Epithelial cell of esophagus (primary cell): ENCODE data around the gene SMAP2.
A peak's percentile ranks its signal among the peaks of the same experiment; 100 is the strongest.

ENCODE experiments used
- DNase-seq: peaks from one replicate; pipeline ENCODE4 v3.0.0; 2010; ENCODE audit warnings: low read depth
- H3K4me3 ChIP-seq: 2 replicates; pipeline ENCODE4 v1.5.1; 2011; ENCODE audit warnings: mild to moderate bottlenecking, low read length, control low read depth
- TF ChIP-seq, protein P1 (sequence below): IDR thresholded peaks from 2 replicates; pipeline ENCODE4 v1.5.1; 2011; ENCODE audit warnings: low read depth, mild to moderate bottlenecking, low read length, control low read depth, inconsistent platforms; ENCODE audit not compliant: insufficient read depth; ENCODE audit errors: missing control alignments

The SMAP2 gene

DNA sequence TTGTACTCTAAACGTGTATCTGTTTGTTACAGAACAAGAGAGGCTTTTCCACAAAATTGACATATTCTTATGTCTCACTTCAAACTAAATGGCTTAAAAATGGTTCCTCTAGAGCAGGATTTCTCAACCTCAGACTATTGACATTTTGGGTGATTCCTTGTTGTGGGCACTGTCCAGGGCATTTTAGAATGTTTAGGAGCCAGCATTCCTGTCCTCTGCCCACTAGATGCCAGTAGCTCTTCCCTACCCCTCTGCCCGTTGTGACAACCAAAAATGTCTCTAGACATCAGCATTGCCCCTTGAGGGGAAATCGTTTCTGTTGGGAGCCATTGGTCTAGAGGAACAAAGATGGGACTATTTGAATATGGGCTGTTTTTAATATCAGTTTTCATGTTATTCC lies 17.3 kb downstream of the SMAP2 start:
- TF ChIP-seq, protein P1, sequence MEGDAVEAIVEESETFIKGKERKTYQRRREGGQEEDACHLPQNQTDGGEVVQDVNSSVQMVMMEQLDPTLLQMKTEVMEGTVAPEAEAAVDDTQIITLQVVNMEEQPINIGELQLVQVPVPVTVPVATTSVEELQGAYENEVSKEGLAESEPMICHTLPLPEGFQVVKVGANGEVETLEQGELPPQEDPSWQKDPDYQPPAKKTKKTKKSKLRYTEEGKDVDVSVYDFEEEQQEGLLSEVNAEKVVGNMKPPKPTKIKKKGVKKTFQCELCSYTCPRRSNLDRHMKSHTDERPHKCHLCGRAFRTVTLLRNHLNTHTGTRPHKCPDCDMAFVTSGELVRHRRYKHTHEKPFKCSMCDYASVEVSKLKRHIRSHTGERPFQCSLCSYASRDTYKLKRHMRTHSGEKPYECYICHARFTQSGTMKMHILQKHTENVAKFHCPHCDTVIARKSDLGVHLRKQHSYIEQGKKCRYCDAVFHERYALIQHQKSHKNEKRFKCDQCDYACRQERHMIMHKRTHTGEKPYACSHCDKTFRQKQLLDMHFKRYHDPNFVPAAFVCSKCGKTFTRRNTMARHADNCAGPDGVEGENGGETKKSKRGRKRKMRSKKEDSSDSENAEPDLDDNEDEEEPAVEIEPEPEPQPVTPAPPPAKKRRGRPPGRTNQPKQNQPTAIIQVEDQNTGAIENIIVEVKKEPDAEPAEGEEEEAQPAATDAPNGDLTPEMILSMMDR = no peak
- DNase-seq = no peak
- no peak overlapping the region for H3K4me3 ChIP-seq

DNA sequence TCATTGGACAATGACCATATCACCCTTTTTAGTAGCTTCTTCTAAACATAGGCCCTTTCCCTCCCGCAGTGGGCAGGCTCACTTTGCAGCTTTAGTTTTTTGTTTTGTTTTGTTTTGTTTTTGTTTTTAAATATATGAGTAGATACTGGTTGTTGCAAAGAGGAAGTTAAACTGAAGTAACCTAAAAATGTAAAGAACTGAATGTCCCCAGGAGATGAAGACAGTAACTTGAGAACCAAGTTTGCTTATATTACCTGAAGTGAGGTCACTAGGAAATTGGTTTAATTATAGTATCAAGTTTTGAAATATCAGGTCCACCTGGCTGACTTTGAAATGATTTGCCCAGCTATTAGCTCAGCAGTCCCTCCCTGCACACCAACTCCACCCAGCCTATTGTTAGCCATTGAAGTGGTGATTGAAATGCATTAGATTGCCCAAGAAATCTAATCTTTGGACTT lies 18.2 kb downstream of the SMAP2 start:
- TF ChIP-seq, protein P1 = no peak
- peak; percentile 79 for DNase-seq
- no peak overlapping the region for H3K4me3 ChIP-seq

GRCh38 chr1:40392221-40392620 lies 18.7 kb downstream of the SMAP2 start:
- TF ChIP-seq, protein P1 = no peak
- H3K4me3 ChIP-seq = no peak overlapping the region
- DNase-seq = peak; percentile 73

- DNase-seq = no peak
- TF ChIP-seq, protein P1 = no peak
- no peak overlapping the region for H3K4me3 ChIP-seq
Observed at GRCh38 chr1:40393173-40393572, 19.6 kb downstream of the SMAP2 start.

- DNase-seq = no peak
Observed at GRCh38 chr1:40394491-40395172, 21.1 kb downstream of the SMAP2 start.

DNA sequence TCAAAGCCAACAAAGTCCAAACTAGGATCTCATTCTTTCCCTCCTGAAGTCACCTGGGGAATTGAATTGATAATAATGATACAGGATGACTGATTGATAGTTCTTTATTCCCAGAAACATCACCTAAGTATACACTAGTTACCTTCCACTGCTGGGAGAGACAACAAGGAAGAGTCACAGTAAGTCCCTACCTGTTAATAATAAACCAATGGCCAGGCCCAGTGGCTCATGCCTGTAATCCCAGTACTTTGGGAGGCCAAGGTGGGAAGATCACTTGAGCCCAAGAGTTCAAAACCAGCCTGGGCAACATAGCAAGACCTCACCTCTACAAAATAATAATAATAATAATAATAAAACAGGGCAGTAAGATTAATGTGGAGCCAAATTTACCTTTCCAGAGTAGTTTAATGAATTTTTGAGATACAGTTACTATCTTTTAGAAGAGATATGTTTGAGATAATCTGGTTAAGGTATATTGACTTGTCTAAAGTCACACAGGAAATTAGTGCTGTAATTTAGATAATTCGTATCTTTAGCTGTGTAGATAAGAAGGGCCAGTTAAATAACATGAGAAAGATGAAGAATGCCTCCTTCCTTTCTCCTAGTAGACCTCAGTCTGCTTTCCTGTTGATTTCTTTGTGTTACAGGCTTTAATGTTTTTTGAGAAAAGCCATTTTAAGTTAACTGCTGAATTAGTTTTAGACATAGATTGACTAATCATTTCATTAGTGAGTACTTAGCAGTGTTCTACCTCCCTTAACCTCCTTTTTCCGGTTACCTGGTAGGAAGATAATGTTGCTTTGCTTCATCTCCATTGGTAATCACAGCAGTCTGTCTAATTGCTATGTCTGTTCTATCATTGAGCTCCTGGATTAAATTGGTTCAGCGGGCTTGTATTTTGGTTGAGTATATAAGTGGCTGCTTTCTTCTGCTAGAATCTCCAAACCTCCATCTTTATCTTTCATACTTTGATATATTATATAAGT lies 22.0 kb downstream of the SMAP2 start:
- no peak for DNase-seq
- TF ChIP-seq, protein P1 = no peak
- no peak overlapping the region for H3K4me3 ChIP-seq

More at GRCh38 chr1:40394491-40395172, 21.1 kb downstream of the SMAP2 start:
- H3K4me3 ChIP-seq = no peak overlapping the region
- TF ChIP-seq, protein P1 = no peak
